ENCODE measurements around the gene CACNG8. TPM values are rescaled to one million over a fixed set of nuclear protein-coding genes. Genes with fewer than 3 reads are reported as not detected.

The CACNG8 gene
- total and polyA plus RNA-seq, 2 experiments from 2014 or later: 0.06 to 0.13 TPM

- Histone ChIP-seq H3K4me3 (no peak within 1 kb of the TSS), H3K4me2 (peak within 1 kb of the TSS; percentile 87), H3K9me3 (ENCODE audit: low read depth) (no peaks in the 10 kb centered on the region), H3K27me3 (peaks cover 7% of the 10 kb centered on the region), H2AFZ (peak within 1 kb of the TSS; percentile 40), H3K9me2 (replicated peaks; ENCODE audit: insufficient read depth) (no peaks in the 10 kb centered on the region), H3K27ac (no peak within 1 kb of the TSS), H3K4me1 (ENCODE audit: insufficient read depth) (peaks cover 4% of the 10 kb centered on the region), H3K79me2 (no peaks in the 10 kb centered on the region), H3K36me3 (replicated peaks; ENCODE audit: insufficient read depth, low read depth) (no peaks in the 10 kb centered on the region), H4K20me1 (ENCODE audit: insufficient read depth, poor library complexity, severe bottlenecking) (no peaks in the 10 kb centered on the region)
- WGBS (ENCODE audit: low lambda C conversion rate, missing lambda C conversion rate): 48% methylated on average over 10 of the region's 66 CpGs
- TF ChIP-seq CTCF (IDR thresholded peaks at IDR 0.05; ENCODE audit: poor library complexity): no peak
- no peak for TF ChIP-seq EZH2phosphoT487 (IDR thresholded peaks at IDR 0.05; ENCODE audit: low read depth, severe bottlenecking, unreplicated experiment)
- no peak for TF ChIP-seq EZH2 (IDR thresholded peaks at IDR 0.05; ENCODE audit: borderline replicate concordance)
- DNase-seq (ENCODE audit: low spot score): peak; percentile 63
Observed at GRCh38 chr19:53991224-53992113, 28.7 kb downstream of the CACNG8 start, which contains the start of gene CACNG6. TSS of gene CACNG6 (plus strand) at chr19:53991637. CDS start at chr19:53992878, 1,241 bp downstream.

GRCh38 chr19:53992211-53992610, 29.5 kb downstream of the CACNG8 start:
- TF ChIP-seq EZH2 (IDR thresholded peaks at IDR 0.05; ENCODE audit: borderline replicate concordance) (no peak), CTCF (IDR thresholded peaks at IDR 0.05; ENCODE audit: poor library complexity) (no peak), EZH2phosphoT487 (IDR thresholded peaks at IDR 0.05; ENCODE audit: low read depth, severe bottlenecking, unreplicated experiment) (no peak)
- Histone ChIP-seq H3K79me2 (no peaks in the 10 kb centered on the region), H3K4me2 (no peak overlapping the region), H3K9me2 (replicated peaks; ENCODE audit: insufficient read depth) (no peaks in the 10 kb centered on the region), H3K4me3 (no peak overlapping the region), H2AFZ (no peak overlapping the region), H3K27ac (no peak overlapping the region), H3K36me3 (replicated peaks; ENCODE audit: insufficient read depth, low read depth) (no peaks in the 10 kb centered on the region), H4K20me1 (ENCODE audit: insufficient read depth, poor library complexity, severe bottlenecking) (no peaks in the 10 kb centered on the region), H3K9me3 (ENCODE audit: low read depth) (no peaks in the 10 kb centered on the region), H3K27me3 (peaks cover 8% of the 10 kb centered on the region), H3K4me1 (ENCODE audit: insufficient read depth) (peaks cover 4% of the 10 kb centered on the region)
- no peak for DNase-seq (ENCODE audit: low spot score)
- WGBS (ENCODE audit: low lambda C conversion rate, missing lambda C conversion rate): 90% methylated on average over 9 of the region's 9 CpGs

GRCh38 chr19:53992815-53993214, 30.1 kb downstream of the CACNG8 start:
- H3K4me2 ChIP-seq: no peak overlapping the region
- no peaks in the 10 kb centered on the region for H4K20me1 ChIP-seq (ENCODE audit: insufficient read depth, poor library complexity, severe bottlenecking)
- no peak for DNase-seq (ENCODE audit: low spot score)
- no peaks in the 10 kb centered on the region for H3K9me3 ChIP-seq (ENCODE audit: low read depth)
- no peaks in the 10 kb centered on the region for H3K36me3 ChIP-seq (replicated peaks; ENCODE audit: insufficient read depth, low read depth)
- no peak for TF ChIP-seq CTCF (IDR thresholded peaks at IDR 0.05; ENCODE audit: poor library complexity)
- TF ChIP-seq EZH2phosphoT487 (IDR thresholded peaks at IDR 0.05; ENCODE audit: low read depth, severe bottlenecking, unreplicated experiment): no peak
- no peak for TF ChIP-seq EZH2 (IDR thresholded peaks at IDR 0.05; ENCODE audit: borderline replicate concordance)
- no peaks in the 10 kb centered on the region for H3K9me2 ChIP-seq (replicated peaks; ENCODE audit: insufficient read depth)
- WGBS (ENCODE audit: low lambda C conversion rate, missing lambda C conversion rate): 98% methylated on average over 13 of the region's 43 CpGs
- H2AFZ ChIP-seq: no peak overlapping the region
- no peak overlapping the region for H3K27ac ChIP-seq
- H3K79me2 ChIP-seq: no peaks in the 10 kb centered on the region
- H3K27me3 ChIP-seq: peaks cover 14% of the 10 kb centered on the region
- H3K4me1 ChIP-seq (ENCODE audit: insufficient read depth): peaks cover 4% of the 10 kb centered on the region
- no peak overlapping the region for H3K4me3 ChIP-seq

Data from hepatocyte (in vitro differentiated cells).